Stomach (tissue), 9 donors: ENCODE measurements around the gene CEACAM16. TPM values are rescaled to one million over a fixed set of nuclear protein-coding genes. Genes with fewer than 3 reads are reported as not detected.

Source experiments
- DNase-seq, 2 donors: peaks; one replicate each; pipeline versions ENCODE4 v3.0.0 to v3.0.0-alpha.2; 2013 to 2019
- H3K27ac ChIP-seq, 5 donors: fragments of 200-600 bp in 4 of 5; sonication (generic) in 4 of 5; one replicate each; pipeline ENCODE4 v1.5.1; 2013 to 2019; ENCODE audit warnings: mild to moderate bottlenecking in 1 of 5, moderate library complexity in 1 of 5
- H3K27me3 ChIP-seq, 3 donors: fragments of 200-600 bp; sonication (generic); one replicate each; pipeline ENCODE4 v1.5.1; 2017 to 2019; ENCODE audit warnings: mixed run types in 1 of 3
- H3K36me3 ChIP-seq, 4 donors: fragments of 200-600 bp; sonication (generic); 1 replicate in 3 of 4; 2 replicates in 1 of 4; pipeline ENCODE4 v1.5.1; 2016 to 2019
- H3K4me1 ChIP-seq, 4 donors: fragments of 200-600 bp; sonication (generic); one replicate each; pipeline ENCODE4 v1.5.1; 2016 to 2019
- H3K4me3 ChIP-seq, 4 donors: fragments of 200-600 bp; sonication (generic) in 3 of 4; one replicate each; pipeline ENCODE4 v1.5.1; 2016 to 2019; ENCODE audit warnings: mild to moderate bottlenecking in 1 of 4
- H3K9me3 ChIP-seq, 4 donors: fragments of 200-600 bp; sonication (generic); one replicate each; pipeline ENCODE4 v1.5.1; 2016 to 2019
- EP300 ChIP-seq: sonication (generic); formaldehyde crosslinking; IDR thresholded peaks from one replicate; pipeline ENCODE4 v1.6.1; 2017; ENCODE audit warnings: antibody characterized with exemption
- POLR2A ChIP-seq, 4 donors: fragments of 450-650 bp; IDR thresholded peaks; one replicate each; pipeline ENCODE4 v1.6.1; 2016; ENCODE audit warnings: antibody characterized with exemption in 4 of 4, control low read depth in 2 of 4, mild to moderate bottlenecking in 1 of 4, moderate library complexity in 1 of 4
- POLR2AphosphoS5 ChIP-seq, 3 donors: sonication (generic); formaldehyde crosslinking; IDR thresholded peaks; one replicate each; pipeline ENCODE4 v1.6.1; 2016; ENCODE audit warnings: antibody characterized with exemption in 3 of 3
- WGBS, 5 donors: extraction: QIAGEN DNeasy Blood & Tissue Kit in 3 of 5; methylation state at CpG; one replicate each; pipeline versions ENCODE4 v1.1.5 to v1.1.7; 2013 to 2018; 5-methylcytosine and 5-hydroxymethylcytosine counted together
- intact Hi-C: fragments of 100-400 bp; cut with DNase I; formaldehyde crosslinking; loops from one replicate; pipeline ENCODE4 v1.15.1; 2023; ENCODE audit warnings: low total_unique reads
- polyA plus RNA-seq, 3 donors: library from polyadenylated mRNA; stranded (reverse); fragments of 200-250 nt; gene quantifications; one replicate each; pipeline ENCODE4 v1.2.3, GENCODE V29; 2013
- total RNA-seq, 5 donors: library from RNA; depleted of rRNA; stranded (reverse); fragments of >200 nt; gene quantifications; one replicate each; pipeline versions ENCODE4 v1.1.0 to v1.2.3, GENCODE V29; 2014 to 2016
- TF ChIP-seq, protein P1 (sequence below), 7 experiments: fragments of 450-650 bp in 4 of 7; fragments of 200-600 bp in 3 of 7; sonication (generic) in 3 of 7; IDR thresholded peaks; one replicate each; pipeline ENCODE4 v1.5.1; 2016 to 2019; ENCODE audit warnings: antibody characterized with exemption in 7 of 7, control low read depth in 2 of 7, mild to moderate bottlenecking in 1 of 7
- donor health status: healthy with polysubstance abuse.
- donor health status: Bipolar disorder and iron deficiency.
- donor health status: healthy.

Gene CEACAM16
- total and polyA plus RNA-seq, 8 donors, result not detected

DNA sequence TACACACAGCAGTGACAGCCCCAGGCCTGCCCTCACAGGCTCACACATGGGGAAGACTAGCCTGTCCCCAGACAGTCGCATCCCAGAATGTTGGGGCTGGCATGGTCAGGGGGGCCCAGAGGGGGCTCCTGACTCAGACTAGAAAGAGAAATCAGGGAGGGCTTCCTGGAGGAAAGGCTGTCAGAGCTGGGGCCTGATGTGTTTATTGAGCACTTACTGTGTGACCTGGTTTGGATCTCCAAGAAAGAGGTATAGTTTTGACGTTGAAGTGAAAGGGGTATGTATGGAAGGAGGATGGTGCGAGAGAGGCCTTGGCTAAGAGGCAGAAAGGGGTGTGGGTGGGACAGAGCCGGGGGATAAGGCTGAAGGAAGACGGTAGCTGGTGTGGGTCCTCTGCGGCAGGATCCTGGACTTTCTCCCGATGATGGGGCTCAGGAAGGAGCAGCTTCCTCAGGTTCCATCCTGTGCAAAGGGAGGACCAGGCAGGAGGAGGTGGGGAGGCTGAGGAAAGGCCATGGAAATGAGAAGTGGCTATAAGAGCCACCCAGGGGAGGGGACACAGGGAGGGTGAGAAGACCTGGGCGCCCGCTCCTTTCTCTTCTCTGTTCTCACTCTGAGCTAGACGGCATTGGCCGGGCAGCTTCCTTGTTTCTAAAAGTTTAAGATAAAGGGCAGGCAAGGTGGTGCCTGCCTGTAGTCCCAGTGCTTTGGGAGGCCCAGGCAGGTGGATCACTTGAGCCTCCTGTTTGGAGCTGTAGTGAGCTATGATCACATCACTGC lies 33.5 kb downstream of the CEACAM16 start:
- no peaks in the 10 kb centered on the region for H3K36me3 ChIP-seq
- WGBS, 5 donors, result 64 to 77% (median 65%) methylated on average over 11 of the region's 11 CpGs
- H3K4me1 ChIP-seq, result peaks cover 0 to 37% (median 5%) of the 10 kb centered on the region in 4 donors
- TF ChIP-seq POLR2AphosphoS5 (IDR thresholded peaks at IDR 0.05) (no peak), POLR2A (IDR thresholded peaks at IDR 0.05) (no peak), EP300 (no peak)
- TF ChIP-seq, protein P1, sequence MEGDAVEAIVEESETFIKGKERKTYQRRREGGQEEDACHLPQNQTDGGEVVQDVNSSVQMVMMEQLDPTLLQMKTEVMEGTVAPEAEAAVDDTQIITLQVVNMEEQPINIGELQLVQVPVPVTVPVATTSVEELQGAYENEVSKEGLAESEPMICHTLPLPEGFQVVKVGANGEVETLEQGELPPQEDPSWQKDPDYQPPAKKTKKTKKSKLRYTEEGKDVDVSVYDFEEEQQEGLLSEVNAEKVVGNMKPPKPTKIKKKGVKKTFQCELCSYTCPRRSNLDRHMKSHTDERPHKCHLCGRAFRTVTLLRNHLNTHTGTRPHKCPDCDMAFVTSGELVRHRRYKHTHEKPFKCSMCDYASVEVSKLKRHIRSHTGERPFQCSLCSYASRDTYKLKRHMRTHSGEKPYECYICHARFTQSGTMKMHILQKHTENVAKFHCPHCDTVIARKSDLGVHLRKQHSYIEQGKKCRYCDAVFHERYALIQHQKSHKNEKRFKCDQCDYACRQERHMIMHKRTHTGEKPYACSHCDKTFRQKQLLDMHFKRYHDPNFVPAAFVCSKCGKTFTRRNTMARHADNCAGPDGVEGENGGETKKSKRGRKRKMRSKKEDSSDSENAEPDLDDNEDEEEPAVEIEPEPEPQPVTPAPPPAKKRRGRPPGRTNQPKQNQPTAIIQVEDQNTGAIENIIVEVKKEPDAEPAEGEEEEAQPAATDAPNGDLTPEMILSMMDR (IDR thresholded peaks at IDR 0.05), result no peak
- H3K27me3 ChIP-seq, result no peaks in the 10 kb centered on the region
- DNase-seq, result no peak
- no peak overlapping the region for H3K4me3 ChIP-seq
- H3K9me3 ChIP-seq, result no peaks in the 10 kb centered on the region
- H3K27ac ChIP-seq, result peak overlapping the region in 3 of 5 donors; percentile 28 to 44 (median 31)
- intact Hi-C loops, result no loop called here

DNA sequence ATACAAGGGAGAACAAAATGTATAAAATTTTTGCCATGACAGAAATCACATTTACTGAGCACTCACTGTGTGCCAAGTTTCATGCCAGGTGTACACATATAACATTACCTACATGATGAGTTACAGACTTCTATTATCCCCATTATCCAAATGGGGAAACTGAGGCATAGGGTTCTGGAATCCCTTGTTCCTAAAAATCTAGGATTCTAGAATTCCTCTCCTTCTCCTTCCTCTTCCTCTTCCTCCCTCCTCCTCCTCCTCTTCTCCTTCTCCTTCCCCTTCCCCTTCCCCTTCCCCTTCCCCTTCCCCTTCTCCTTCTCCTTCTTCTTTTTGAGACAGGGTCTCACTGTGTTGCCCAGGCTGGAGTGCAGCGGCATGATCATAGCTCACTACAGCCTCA lies 35.4 kb downstream of the CEACAM16 start:
- TF ChIP-seq, protein P1 (IDR thresholded peaks at IDR 0.05), result no peak
- no peak for DNase-seq
- Histone ChIP-seq H3K27me3 (no peaks in the 10 kb centered on the region), H3K36me3 (no peaks in the 10 kb centered on the region), H3K27ac (peak overlapping the region in 4 of 5 donors; percentile 47 to 72 (median 58)), H3K9me3 (no peaks in the 10 kb centered on the region), H3K4me3 (no peak overlapping the region), H3K4me1 (peaks cover 9 to 56% (median 20%) of the 10 kb centered on the region in 4 donors)
- intact Hi-C loops, result no loop called here
- WGBS, 5 donors, result 0 to 46% (median 25%) methylated on average over 1 of the region's 1 CpG

DNA sequence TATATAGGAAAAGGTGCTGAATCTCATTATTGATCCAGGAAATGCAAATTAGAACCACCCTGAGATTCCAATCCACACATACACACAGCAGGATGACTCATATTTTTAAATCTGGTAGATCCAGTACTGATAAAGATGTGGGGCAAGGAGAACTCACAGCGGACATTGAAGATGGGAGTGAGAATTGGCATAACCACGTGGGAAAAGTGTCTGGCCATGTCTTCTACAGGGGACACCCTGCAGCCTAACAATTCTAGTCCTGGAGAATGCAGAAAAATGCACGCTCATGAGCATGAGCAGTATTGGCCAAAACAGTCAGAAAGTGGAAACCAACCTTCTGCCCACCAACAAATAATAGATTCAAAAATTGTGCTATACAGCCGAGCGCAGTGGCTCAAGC lies 36.1 kb downstream of the CEACAM16 start:
- intact Hi-C loops, result no loop called here
- TF ChIP-seq EP300, result no peak
- TF ChIP-seq POLR2A (IDR thresholded peaks at IDR 0.05), result no peak
- TF ChIP-seq, protein P1 (IDR thresholded peaks at IDR 0.05), result no peak
- peak in 2 of 3 donors; percentile 6 to 15 for TF ChIP-seq POLR2AphosphoS5 (IDR thresholded peaks at IDR 0.05)

DNA sequence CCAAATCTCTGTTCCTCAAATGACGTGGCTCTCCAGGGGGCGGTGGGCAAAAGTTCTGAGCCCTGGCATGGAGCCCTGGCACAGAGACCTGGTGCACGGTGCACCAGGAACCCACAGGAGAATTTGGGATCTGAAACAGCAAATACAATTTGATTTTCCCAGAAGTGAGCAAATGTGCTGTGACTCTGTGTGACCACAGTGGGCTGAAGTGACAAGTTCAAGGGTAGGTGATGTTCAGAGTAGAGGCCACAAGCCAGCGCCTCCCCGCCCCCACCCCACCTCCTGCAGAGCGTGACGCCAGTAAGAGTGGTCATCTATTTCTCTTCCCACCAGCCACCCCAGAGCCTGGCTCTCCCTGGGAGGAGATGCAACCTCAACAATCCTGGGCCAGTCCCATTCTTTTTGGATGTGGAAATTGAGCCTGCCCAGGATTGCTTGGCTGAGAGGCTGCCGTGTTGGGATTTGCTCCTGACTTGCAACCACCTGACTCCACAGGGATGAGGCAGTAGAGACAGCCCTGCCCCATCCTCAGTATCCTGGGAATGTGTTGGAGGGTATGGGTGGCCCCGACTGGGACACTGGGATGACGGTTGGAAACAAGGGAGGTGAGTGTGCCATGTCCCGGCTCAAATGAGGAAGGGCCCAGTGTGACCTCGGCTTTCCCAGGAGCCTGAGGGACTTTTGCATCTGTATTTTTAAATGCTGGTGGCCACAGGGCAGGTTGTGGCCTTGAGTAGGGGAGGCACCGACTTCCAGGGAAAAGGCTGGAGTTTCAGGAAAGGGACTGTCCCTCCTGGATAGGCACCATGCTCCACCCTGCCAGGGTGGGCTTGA lies 38.5 kb downstream of the CEACAM16 start:
- H3K27ac ChIP-seq, result no peak overlapping the region
- H3K4me3 ChIP-seq, result no peak overlapping the region
- intact Hi-C loops, result no loop called here
- no peaks in the 10 kb centered on the region for H3K9me3 ChIP-seq
- WGBS, 5 donors, result 56 to 73% (median 66%) methylated on average over 12 to 13 of the region's 13 CpGs
- no peak for DNase-seq
- H3K27me3 ChIP-seq, result no peaks in the 10 kb centered on the region
- H3K36me3 ChIP-seq, result no peaks in the 10 kb centered on the region
- no peak for TF ChIP-seq POLR2A (IDR thresholded peaks at IDR 0.05)
- TF ChIP-seq, protein P1 (IDR thresholded peaks at IDR 0.05), result no peak
- TF ChIP-seq EP300, result no peak
- no peak for TF ChIP-seq POLR2AphosphoS5 (IDR thresholded peaks at IDR 0.05)
- peaks cover 30 to 81% (median 48%) of the 10 kb centered on the region in 4 donors for H3K4me1 ChIP-seq

More for the DNA sequence above, 36.1 kb downstream of the CEACAM16 start:
- no peak for DNase-seq
- no peaks in the 10 kb centered on the region for H3K9me3 ChIP-seq
- no peaks in the 10 kb centered on the region for H3K36me3 ChIP-seq
- WGBS, 5 donors, result 59 to 68% (median 64%) methylated on average over 5 of the region's 5 CpGs
- H3K27ac ChIP-seq, result peak overlapping the region in 2 of 5 donors; percentile 62 to 72
- no peak overlapping the region for H3K4me3 ChIP-seq
- H3K27me3 ChIP-seq, result no peaks in the 10 kb centered on the region
- H3K4me1 ChIP-seq, result peaks cover 9 to 62% (median 25%) of the 10 kb centered on the region in 4 donors
